ENCODE results near the gene ROR1.

GRCh38 chr1:64199154-64199553 is 425.3 kb downstream of the ROR1 start:
- no peak for TF ChIP-seq CTCF (tag by site-specific recombination; IDR thresholded peaks at IDR 0.05)
- no peak for TF ChIP-seq ZNF112 (tag by site-specific recombination; IDR thresholded peaks at IDR 0.05)
- no peak for TF ChIP-seq ZNF274 (IDR thresholded peaks at IDR 0.05; ENCODE audit: low read length)
- TF ChIP-seq ZNF274 (tag by site-specific recombination; IDR thresholded peaks at IDR 0.05; ENCODE audit: borderline replicate concordance), result no peak
- TF ChIP-seq IKZF3 (tag by site-specific recombination; IDR thresholded peaks at IDR 0.05), result no peak
- no peak for TF ChIP-seq ZNF76 (tag by site-specific recombination; IDR thresholded peaks at IDR 0.05; ENCODE audit: borderline replicate concordance, low read depth)
- no peak for TF ChIP-seq ZBTB8A (tag by site-specific recombination; IDR thresholded peaks at IDR 0.05)
- TF ChIP-seq ZNF747 (tag by site-specific recombination; IDR thresholded peaks at IDR 0.05), result no peak
- TF ChIP-seq ZNF600 (tag by site-specific recombination; IDR thresholded peaks at IDR 0.05), result no peak
- no peak for TF ChIP-seq ZNF701 (tag by site-specific recombination; IDR thresholded peaks at IDR 0.05)
- no peak for TF ChIP-seq ZNF362 (tag by site-specific recombination; IDR thresholded peaks at IDR 0.05)
- no peak for TF ChIP-seq SP2 (tag by site-specific recombination; IDR thresholded peaks at IDR 0.05)
- TF ChIP-seq ZNF121 (tag by site-specific recombination; IDR thresholded peaks at IDR 0.05), result no peak
- TF ChIP-seq ZNF350 (tag by site-specific recombination; IDR thresholded peaks at IDR 0.05), result no peak
- TF ChIP-seq ZNF280D (tag by site-specific recombination; IDR thresholded peaks at IDR 0.05), result no peak

All from HEK293 (cell line).